A549 treated with AZD9567 at 1 μM for 4 hours (cell line): ENCODE data around the gene NCSTN. TPM values are rescaled to one million over a fixed set of nuclear protein-coding genes. Genes with fewer than 3 reads are reported as not detected.

ENCODE experiments used
- total RNA-seq: library from RNA; stranded (reverse); fragments of 200-300 nt; extraction: Qiagen RNA extraction; gene quantifications from 5 replicates; pipeline ENCODE4 v1.2.3, GENCODE V29; 2022; ENCODE audit not compliant: insufficient read depth

Gene NCSTN
- 42.2 to 55.3 TPM (median 45.3 TPM) in 5 replicates for total RNA-seq

DNA sequence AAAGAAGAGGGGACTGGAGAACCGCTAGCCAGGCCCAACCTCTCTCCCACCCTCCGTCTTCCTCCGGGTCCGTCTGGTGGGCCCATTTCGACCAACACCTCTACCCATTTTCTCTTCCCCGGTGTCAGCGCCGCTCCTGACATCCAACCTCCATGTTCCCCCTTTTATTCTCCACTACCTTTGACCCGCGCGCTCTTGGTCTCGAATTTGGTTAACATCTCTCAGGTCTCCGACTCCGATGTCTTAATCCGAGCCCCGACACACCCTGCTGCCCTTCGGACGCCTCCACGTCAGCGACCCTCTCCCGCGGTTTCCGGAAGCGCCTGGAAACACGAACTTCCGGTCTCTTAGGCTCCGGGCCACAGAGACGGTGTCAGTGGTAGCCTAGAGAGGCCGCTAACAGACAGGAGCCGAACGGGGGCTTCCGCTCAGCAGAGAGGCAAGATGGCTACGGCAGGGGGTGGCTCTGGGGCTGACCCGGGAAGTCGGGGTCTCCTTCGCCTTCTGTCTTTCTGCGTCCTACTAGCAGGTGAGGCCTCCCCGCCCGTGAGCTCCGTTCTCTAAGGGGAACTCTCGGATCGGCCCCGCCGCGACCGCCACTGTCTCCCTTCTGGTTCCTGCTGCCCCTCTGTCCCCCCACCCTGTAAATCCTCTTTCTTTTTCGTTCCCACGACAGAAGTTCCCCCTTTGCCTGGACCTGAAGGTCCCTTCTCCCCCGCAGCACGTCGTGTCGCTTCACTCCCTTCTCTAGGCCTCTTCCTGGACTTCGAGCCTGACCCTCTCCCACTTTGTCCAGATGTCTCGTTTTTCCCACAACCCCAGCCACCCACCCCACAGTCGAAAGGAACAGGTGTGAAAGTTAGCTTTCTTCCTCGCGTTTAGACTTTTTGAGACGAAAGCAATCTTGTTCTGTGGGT, at the start of gene NCSTN, which contains the start of gene COPA:
NCSTN (plus strand) TSS at position 431 of the 917 bp plus-strand sequence; CDS start at position 445, 14 bp downstream.
COPA (minus strand) TSS at position 298 of the 917 bp plus-strand sequence; CDS start at position 218, 80 bp downstream.

DNA sequence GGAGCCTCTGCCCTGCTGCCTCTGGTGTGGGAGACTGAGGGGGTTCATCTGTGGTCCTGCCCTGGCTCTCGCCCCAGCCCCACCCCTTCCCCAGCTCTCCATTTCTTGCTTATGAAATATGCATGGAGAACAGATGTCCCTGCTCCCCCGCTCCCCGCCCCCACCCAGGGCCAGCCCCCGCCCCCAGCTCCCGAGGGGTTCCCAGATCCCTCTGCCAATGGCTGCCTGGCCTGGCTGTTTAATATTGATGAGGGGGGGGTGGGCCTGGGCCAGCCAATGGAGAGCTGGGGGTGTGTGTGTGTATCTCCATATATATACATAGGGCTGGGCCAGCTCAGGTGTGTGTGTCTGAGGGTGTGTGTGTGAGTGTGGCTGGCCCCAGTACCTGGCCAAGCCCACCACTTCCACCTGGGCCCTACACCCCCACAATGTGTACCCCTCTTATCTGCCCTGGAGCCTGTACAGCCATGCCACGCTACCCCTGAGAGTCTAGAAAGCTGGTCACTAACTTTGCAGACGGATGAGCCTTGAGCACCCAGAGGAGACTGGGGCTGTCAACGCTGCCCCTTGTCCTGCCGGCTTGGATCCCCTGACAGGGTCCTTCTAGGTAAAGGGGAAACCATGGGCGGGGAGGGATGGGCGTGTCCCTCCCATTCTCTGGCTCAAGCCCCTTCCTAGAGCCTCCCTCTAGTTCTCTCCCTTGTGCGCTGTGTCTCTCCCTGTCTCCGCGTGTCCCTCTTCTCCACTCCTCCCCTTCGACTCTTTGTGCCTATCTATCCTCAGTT, 23.7 kb downstream of the NCSTN start, which contains the start of gene NHLH1:
NHLH1 (plus strand) TSS at position 341 of the 785 bp plus-strand sequence. CDS start 3,661 bp downstream, outside the sequence.

DNA sequence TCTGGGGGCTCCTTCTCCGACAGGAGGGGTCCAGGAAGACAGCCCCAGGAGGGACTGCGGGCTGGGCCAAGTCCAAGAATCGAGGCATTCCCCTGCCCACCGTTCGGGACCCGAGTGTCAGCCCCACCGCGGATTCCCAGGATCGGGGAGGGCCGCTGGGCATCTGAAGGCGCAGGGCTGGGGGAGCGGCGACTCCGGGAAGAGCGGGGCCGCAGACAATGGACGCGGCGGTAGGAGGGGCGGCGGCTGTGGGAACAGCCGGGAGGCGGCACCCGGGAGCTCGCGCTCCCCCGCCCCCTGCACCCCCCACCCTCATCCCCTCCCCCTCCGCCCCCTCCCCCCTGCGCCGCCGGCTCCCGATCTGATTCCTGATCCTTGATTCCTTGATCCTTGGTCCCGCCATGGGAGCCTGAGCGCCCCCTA, 57.1 kb downstream of the NCSTN start, which contains the start of gene VANGL2:
VANGL2 (plus strand) TSS at position 342 of the 423 bp plus-strand sequence. CDS start 15,274 bp downstream, outside the sequence.

Other genes with a start within 250 kb of the NCSTN start
- gene IGSF8, start 244.8 kb upstream of the NCSTN start, total RNA-seq, result 5.3 to 10.7 TPM (median 10.2 TPM) in 5 replicates
- gene ATP1A2, start 227.6 kb upstream of the NCSTN start, total RNA-seq, result 0.02 to 0.22 TPM (median 0.12 TPM) in 4 of 5 replicates, not detected in the other
- gene ATP1A4, start 191.8 kb upstream of the NCSTN start, total RNA-seq, result not detected in 5 replicates
- gene CASQ1, start 152.8 kb upstream of the NCSTN start, total RNA-seq, result not detected in 5 replicates
- gene PEA15, start 138.0 kb upstream of the NCSTN start, total RNA-seq, result 164 to 184 TPM (median 175 TPM) in 5 replicates
- gene DCAF8, start 80.8 kb upstream of the NCSTN start, total RNA-seq, result 34.5 to 56.1 TPM (median 52.5 TPM) in 5 replicates
- 20.8 to 25.0 TPM (median 23.5 TPM) in 5 replicates for gene PEX19, start 58.2 kb upstream of the NCSTN start, total RNA-seq
- 78.7 to 86.5 TPM (median 79.8 TPM) in 5 replicates for gene COPA, start 133 bp upstream of the NCSTN start, total RNA-seq
- gene NHLH1, start 23.7 kb downstream of the NCSTN start, total RNA-seq, result 0.39 to 0.85 TPM (median 0.50 TPM) in 4 of 5 replicates, not detected in the other
- gene VANGL2, start 57.2 kb downstream of the NCSTN start, total RNA-seq, result 0.45 to 0.94 TPM (median 0.55 TPM) in 5 replicates
- gene SLAMF6, start 179.9 kb downstream of the NCSTN start, total RNA-seq, result not detected in 5 replicates
- not detected in 5 replicates for gene CD84, start 236.1 kb downstream of the NCSTN start, total RNA-seq